Fibroblast of skin of scalp (primary cell): ENCODE measurements around the gene HPS1.

Experiments used
- DNase-seq: peaks from one replicate; pipeline ENCODE4 v3.0.0-alpha.2; 2013

The HPS1 gene

GRCh38 chr10:98411166-98411565 lies 35.6 kb downstream of the HPS1 start:
- DNase-seq, result no peak

DNA sequence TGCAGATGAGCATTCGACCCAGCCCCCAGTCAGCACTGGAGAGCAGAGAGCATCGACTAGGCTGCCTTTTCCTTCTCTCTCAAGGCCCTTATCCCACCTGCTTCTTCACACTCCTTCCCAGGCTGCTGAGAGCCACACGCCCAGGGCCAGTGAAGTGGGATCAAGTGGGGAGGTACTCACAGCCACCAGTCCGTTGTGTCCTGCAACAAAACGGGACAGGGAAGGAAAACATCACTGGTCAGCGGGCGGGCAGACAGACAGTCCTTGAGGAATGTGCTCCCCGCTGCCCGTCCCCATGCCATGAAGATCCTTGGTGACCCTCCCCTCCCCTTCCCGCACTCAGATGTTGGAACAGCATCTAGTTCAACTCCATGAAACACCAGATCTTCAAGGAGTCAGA lies 36.0 kb downstream of the HPS1 start:
- no peak for DNase-seq

DNA sequence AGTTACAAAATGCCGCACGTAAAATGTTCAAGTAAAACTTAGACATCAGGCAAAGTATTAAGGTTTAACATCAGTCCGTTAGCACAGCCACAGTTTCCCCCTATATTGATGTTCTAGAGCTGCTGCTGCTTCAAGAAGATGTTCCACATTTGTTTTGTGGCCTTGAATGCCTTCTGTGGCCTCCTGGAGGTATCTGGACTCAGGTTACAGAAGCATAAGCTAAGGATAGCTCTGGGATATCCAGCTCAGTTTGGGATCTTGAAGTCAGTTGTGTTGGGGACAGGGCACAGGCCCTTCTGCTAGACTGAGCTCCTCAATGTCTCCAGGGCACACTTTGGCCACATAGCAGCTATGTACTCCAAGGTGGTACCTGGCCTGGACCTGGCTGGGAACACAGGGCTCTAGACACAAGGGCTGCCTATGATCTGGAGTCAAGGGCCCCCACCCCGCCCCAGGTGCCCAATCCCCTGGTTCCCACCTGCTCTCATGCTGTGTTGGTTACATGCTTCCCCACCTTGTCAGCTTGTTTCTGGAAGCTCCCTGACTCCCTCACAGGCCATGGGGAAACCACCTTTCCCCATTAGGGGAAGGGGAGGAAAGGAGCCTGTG lies 36.5 kb downstream of the HPS1 start:
- DNase-seq, result no peak

DNA sequence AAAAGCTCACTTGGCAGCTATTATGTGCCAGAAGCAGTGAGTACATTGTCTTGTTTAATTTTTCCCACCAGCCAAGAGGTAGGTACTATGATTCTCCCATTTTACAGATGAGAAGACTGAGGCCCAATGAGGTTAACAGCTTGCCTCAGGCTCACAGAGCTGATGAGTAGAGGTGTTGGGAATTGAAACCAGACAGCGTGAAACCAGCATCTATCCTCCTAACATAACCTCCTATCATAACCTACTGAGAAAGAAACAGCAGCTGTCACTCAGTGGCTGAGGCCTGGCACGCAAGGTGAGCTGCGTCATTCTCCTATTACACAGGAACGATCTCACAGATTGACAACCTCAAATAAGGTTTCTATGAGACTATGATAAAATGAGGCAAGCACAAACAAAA lies 37.9 kb downstream of the HPS1 start:
- no peak for DNase-seq

DNA sequence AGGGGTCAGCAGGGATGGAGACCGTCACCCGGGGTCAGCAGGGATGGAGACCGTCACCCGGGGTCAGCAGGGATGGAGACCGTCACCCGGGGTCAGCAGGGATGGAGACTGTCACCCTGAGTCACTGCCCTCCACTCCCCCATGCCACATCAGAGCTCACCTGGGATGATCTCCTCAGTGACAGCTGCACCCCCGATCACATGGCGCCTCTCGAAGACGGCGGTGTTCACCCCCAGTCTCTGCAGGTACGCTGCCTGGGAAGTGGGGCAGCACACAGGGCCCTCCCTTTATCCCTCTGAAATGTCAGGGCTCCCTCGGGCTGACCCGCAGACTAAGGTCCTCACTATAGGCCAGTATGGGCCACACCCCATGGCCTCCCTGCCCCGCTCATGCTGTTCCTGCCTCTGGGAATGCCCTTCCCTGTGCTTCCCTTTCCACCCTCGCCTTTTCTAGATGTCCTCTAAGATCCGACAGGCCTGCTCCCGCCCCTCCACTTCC lies 38.9 kb downstream of the HPS1 start:
- no peak for DNase-seq

- no peak for DNase-seq
These were observed 39.6 kb downstream of the HPS1 start for GRCh38 chr10:98407017-98407743.

- no peak for DNase-seq
These were observed 41.3 kb downstream of the HPS1 start for GRCh38 chr10:98405422-98405821.

DNA sequence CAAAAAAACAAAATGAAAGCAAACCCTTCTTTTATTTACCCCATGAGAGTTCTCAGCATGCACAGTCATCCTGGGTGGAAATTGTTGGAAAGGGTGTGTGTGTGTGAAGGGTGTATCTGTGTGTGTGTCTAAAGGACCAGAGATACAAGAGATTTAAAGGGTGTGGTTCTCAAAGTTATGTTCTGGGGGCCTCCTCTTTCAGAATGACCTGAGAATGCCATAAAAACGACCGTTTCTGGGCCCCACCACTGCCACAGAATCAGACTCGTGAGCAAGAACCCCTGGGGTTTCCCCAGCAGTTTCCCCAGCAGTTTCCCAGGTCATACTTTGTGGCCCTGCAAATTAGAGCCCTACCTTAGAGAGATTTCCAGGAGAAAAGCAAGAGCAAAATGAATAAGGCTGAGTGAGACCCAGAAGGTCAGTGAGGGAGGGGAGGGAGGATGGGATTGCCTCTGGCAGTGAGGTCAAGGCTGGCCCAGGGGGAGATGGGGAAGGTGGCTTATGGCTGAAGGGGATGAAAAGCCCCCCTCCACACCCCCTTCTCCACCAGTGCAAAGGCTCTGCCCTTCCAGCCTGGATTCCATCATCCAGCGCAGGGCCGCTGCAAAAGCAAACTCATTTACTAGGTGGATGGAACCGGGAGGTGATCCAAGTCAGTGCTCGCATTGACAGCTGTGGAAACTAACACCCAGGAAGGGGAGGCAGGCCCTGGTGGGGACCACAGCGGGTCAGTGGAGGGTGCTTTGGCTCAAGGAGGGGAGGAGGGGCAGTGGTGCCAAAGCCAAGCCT lies 42.0 kb downstream of the HPS1 start:
- DNase-seq, result peak; percentile 62

GRCh38 chr10:98403812-98404504 lies 42.8 kb downstream of the HPS1 start:
- peak; percentile 48 for DNase-seq

GRCh38 chr10:98402931-98403718 lies 43.6 kb downstream of the HPS1 start:
- no peak for DNase-seq

DNA sequence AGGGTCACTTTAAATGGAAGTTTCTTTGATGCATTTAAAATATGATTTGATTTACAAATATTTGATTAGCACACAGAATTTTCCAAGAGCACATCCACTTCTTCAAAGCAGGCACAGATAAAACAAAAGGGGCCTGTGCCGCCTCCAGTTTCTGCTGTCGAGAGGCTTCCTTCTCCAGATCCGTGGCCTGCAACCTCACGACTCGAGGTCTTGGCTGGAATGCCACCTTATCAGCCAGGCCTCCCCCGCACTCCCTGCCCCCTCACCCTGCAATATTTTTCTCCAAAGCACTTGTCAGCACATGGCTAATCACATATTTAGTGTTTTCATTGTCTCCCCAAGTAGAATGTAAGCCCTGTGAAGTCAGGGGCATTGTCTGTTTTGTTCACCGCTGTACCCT lies 44.3 kb downstream of the HPS1 start:
- DNase-seq, result no peak

GRCh38 chr10:98400482-98400881 lies 46.3 kb downstream of the HPS1 start:
- DNase-seq, result peak; percentile 9

DNA sequence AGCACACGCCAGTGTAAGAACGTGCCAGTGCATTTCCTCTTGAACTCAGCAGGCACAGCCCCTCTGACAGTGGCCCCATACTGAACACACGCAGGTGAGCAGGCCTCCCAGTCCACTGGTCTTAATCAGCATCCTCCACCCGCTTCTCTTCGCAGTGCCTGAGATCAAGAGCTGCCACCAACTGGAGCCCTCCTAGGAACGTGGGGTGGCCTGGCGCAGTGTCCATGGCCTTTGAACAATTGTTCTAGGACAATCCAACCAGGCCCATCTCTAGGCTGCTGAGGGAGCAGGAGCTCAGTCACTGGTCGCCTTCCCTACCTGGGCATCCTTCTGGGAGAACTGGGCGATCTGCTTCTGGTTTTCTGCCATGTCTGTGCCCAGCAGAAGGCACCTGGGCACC lies 47.0 kb downstream of the HPS1 start:
- no peak for DNase-seq

GRCh38 chr10:98397089-98397600 lies 49.6 kb downstream of the HPS1 start:
- no peak for DNase-seq

GRCh38 chr10:98396096-98397063 lies 50.4 kb downstream of the HPS1 start:
- no peak for DNase-seq

DNA sequence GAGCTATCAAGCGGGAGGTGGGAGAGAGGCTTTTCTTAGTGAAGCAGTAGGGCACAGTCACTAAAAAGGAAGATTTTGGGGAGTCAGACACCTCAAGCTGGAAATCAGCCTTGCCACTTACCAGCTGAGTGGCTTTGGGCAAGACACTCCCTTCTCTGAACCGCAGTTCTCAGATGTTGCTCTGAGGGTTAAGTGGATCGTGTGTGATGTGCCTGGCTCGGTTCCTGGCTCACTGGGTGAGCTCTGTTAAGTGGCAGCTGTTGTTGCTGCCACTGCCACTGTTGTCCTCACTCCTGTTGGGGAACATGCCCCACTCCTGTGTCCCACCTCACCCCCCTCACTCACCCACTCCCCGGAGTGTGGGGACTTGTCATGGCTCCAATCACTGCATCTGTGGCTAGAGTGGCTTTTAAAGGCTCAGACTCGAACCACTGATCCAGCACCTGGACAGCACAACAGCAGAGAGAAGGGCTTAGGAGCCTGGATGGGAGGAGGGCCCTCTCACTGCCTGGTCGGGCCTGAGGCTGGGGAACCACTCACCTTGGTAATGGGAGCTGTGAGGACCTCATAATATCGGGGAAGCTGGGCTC lies 51.8 kb downstream of the HPS1 start:
- peak; percentile 16 for DNase-seq

DNA sequence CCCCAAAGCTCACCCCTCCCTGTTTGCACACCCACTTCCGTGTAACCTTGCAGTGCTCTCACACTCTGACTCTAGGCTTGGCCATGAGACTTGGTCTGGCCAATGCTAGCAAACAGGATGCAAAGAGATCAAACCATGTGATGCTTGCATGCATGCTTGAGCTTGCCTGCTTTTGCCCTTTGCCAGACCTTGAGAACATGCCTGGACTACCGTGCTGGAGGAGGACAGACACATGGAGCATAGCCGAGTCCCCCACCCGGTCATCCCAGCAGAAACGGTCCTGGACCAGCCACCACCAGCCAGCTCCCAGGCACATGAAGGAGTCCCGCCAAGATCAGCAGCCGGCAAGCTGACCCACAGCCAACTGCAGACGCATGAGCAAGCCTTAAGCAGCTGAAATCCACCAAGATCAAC lies 55.1 kb downstream of the HPS1 start:
- no peak for DNase-seq

DNA sequence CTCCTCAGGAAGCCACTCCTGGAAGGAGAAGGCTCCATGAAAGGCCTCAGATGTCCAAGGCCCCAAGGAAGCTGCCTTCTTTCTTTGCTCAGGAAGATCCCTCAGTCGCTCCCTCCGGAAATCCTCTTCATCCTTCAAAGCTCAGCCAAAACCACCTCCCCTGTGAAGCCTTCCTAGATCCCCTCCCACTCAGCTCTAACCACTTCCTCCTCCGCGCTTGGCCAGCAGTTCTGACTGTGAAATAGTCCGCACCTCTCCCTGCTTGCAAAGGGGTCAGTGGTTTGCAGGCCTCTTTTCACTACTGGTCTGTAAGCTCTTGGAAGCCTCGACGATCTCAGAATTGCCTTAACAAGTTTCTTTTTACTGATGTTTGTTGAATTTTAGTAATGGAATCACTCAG lies 55.7 kb downstream of the HPS1 start:
- DNase-seq, result no peak

DNA sequence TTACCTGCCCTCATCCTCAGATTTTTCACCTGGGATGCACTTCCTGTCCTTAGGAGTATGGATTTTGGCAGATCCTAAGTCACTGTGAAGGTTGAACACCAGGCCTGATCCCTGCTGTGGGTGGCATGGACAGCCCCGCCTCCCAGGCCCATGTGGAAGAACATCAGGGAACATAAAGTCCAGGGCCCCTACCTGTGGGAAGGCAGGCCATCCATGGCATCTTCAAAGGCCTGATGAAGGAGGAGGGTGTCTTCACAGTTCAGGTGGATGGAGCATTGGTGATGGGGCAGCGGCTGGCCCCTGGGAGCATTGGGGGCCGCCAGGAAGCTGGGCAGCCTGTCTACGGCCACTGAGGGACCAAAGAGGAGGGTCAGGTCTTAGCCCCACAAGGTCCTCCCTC lies 56.3 kb downstream of the HPS1 start:
- DNase-seq, result no peak

- DNase-seq, result no peak
These were observed 57.3 kb downstream of the HPS1 start for GRCh38 chr10:98389398-98389797.
